ENCODE data around the gene MAN1B1.

MAN1B1 gene

DNA sequence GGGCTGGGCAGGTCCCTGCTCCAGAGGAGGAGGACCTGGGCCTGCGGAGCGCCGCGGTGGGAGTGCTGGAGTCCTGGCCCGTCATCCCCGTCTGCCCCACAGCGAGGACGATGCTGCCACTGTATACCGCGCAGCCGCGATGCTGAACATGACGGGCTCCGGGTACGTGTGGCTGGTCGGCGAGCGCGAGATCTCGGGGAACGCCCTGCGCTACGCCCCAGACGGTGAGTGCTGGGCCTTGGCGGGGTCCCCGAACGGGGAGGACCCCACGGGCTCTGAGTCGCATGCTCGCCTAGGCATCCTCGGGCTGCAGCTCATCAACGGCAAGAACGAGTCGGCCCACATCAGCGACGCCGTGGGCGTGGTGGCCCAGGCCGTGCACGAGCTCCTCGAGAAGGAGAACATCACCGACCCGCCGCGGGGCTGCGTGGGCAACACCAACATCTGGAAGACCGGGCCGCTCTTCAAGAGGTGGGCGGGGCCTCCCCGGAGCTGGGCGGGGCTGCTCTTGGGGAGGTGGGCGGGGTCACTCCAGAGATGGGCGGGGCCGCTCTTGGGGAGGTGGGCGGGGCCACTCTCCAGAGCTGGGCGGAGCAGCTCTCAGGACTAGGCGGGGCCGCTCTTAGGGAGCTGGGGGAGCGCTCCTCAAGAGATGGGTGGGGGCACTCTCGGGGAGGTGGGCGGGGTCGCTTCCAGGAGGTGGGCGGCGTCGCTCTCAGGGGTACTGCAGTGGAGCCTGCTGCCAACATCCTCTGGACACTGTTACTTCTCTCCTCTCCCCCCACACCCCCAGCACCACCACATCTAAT is 70.0 kb downstream of the MAN1B1 start:
- TF ChIP-seq, protein P1, sequence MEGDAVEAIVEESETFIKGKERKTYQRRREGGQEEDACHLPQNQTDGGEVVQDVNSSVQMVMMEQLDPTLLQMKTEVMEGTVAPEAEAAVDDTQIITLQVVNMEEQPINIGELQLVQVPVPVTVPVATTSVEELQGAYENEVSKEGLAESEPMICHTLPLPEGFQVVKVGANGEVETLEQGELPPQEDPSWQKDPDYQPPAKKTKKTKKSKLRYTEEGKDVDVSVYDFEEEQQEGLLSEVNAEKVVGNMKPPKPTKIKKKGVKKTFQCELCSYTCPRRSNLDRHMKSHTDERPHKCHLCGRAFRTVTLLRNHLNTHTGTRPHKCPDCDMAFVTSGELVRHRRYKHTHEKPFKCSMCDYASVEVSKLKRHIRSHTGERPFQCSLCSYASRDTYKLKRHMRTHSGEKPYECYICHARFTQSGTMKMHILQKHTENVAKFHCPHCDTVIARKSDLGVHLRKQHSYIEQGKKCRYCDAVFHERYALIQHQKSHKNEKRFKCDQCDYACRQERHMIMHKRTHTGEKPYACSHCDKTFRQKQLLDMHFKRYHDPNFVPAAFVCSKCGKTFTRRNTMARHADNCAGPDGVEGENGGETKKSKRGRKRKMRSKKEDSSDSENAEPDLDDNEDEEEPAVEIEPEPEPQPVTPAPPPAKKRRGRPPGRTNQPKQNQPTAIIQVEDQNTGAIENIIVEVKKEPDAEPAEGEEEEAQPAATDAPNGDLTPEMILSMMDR (IDR thresholded peaks at IDR 0.05; ENCODE audit: low read depth, low read length), result no peak
- peak overlapping the region; percentile 26 for H3K4me3 ChIP-seq (ENCODE audit: low read depth, low read length)
- peak; percentile 26 for DNase-seq (ENCODE audit: low read depth, low spot score)
- in situ Hi-C loops (cut with HindIII; ENCODE audit: low sequenced_read_pairs), result no loop called here

DNA sequence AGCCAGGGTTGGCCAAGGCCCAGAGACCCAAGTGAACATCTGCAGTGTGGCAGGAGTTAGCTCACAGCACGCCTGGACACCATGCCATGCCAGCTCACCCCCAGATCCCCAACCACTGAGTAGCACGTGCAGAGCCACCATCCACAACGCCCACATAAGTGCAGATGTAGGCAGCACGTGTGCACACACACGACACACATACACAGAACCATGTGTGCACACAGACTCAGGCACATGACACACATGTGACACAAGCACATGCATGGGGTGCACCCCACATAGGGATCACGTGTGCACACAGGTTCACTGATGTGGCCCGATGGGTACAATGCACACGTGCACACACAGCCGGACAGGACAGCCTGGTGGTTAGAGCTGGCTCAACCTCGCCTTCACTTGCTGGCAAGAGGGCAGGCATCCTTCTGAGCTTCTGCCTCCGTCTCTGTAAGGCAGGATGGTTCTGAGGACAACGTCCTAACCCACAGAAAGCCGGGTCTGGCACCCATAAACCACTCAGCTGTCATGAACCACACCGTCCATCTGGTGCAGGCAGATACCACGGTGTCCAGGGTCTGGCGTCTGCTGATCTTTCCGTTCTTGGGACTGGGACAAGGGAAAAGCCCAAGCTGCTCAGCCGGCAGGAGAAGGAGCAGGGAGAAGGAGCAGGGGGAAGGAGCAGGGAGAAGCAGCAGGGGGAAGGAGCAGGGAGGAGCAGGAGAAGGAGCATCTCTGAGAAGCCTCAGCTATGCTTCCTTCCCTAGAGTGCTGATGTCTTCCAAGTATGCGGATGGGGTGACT is 71.0 kb downstream of the MAN1B1 start:
- TF ChIP-seq, protein P1 (IDR thresholded peaks at IDR 0.05; ENCODE audit: low read depth, low read length), result no peak
- no peak for DNase-seq (ENCODE audit: low read depth, low spot score)
- H3K4me3 ChIP-seq (ENCODE audit: low read depth, low read length), result no peak overlapping the region
- in situ Hi-C loops (cut with HindIII; ENCODE audit: low sequenced_read_pairs), result no loop called here

DNA sequence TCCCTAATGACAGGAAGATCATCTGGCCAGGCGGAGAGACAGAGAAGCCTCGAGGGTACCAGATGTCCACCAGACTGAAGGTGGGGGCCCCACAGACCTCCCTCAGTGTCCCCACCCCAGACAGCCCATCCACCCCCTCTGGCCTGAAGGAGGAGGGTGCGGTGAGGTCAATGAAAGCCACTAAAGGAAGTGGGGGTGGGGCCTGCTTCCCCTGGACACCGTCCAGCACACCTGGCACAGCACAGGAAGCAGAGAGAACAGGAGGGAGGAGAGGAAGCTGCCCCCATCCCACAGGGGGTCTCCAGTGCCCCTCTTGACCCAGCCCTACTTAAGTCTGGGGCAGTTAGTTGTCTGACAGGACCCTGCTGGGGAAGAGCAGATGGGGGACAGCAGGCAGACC is 71.8 kb downstream of the MAN1B1 start:
- DNase-seq (ENCODE audit: low read depth, low spot score), result no peak
- no peak overlapping the region for H3K4me3 ChIP-seq (ENCODE audit: low read depth, low read length)
- TF ChIP-seq, protein P1 (IDR thresholded peaks at IDR 0.05; ENCODE audit: low read depth, low read length), result no peak
- in situ Hi-C loops (cut with HindIII; ENCODE audit: low sequenced_read_pairs), result no loop called here
